ENCODE results near the gene KIAA1614.

KIAA1614 gene

GRCh38 chr1:180997843-180998504, 85.3 kb downstream of the KIAA1614 start:
- no peak for DNase-seq (ENCODE audit: low read depth in 2 of 2)

All from stimulated activated CD8-positive, alpha-beta memory T cell treated with anti-CD3 and anti-CD28 coated beads, Interleukin-7, amount 100 ng/mL, for 4 hours (primary cell).